ENCODE data around the gene ADARB2. TPM values are rescaled to one million over a fixed set of nuclear protein-coding genes. Genes with fewer than 3 reads are reported as not detected.

The ADARB2 gene
- total and polyA plus RNA-seq, 11 donors: 0.07 to 1.2 (median 0.28) TPM; not detected in 4

DNA sequence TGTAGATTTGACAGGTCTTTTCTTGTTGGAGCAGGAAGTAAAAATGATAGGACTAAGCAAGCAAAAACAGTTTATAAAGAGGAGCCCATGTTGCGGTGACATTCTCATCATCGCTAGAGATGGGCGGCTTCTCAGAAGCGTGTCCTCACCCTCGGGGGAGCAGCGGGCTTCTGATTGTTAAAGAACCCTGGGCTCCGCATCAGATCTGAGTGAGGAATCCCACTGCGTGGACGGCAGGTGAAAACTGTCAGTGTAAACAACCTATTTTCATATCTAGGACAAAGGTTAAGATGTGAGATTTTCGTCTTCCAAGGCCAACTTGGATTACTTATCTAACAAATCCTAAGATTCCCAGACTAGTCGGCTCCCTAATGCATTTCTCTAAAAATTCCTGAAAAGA is 177.6 kb downstream of the ADARB2 start:
- ATAC-seq (no peak), DNase-seq (peak in 1 of 5 donors; percentile 10)
- no peak for TF ChIP-seq POLR2A (IDR thresholded peaks at IDR 0.05)
- TF ChIP-seq, protein P1, sequence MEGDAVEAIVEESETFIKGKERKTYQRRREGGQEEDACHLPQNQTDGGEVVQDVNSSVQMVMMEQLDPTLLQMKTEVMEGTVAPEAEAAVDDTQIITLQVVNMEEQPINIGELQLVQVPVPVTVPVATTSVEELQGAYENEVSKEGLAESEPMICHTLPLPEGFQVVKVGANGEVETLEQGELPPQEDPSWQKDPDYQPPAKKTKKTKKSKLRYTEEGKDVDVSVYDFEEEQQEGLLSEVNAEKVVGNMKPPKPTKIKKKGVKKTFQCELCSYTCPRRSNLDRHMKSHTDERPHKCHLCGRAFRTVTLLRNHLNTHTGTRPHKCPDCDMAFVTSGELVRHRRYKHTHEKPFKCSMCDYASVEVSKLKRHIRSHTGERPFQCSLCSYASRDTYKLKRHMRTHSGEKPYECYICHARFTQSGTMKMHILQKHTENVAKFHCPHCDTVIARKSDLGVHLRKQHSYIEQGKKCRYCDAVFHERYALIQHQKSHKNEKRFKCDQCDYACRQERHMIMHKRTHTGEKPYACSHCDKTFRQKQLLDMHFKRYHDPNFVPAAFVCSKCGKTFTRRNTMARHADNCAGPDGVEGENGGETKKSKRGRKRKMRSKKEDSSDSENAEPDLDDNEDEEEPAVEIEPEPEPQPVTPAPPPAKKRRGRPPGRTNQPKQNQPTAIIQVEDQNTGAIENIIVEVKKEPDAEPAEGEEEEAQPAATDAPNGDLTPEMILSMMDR (IDR thresholded peaks at IDR 0.05): no peak
- Histone ChIP-seq H3K4me3 (no peak overlapping the region), H3K27ac (no peak overlapping the region), H3K36me3 (no peaks in the 10 kb centered on the region), H3K27me3 (peaks cover 0 to 42% (median 5%) of the 10 kb centered on the region in 9 donors), H3K4me1 (no peaks in the 10 kb centered on the region), H3K9me3 (no peaks in the 10 kb centered on the region)
- intact Hi-C loops (cut with DNase I): no loop called here
- WGBS, 4 donors: 9 to 28% (median 18%) methylated on average over 11 of the region's 11 CpGs

DNA sequence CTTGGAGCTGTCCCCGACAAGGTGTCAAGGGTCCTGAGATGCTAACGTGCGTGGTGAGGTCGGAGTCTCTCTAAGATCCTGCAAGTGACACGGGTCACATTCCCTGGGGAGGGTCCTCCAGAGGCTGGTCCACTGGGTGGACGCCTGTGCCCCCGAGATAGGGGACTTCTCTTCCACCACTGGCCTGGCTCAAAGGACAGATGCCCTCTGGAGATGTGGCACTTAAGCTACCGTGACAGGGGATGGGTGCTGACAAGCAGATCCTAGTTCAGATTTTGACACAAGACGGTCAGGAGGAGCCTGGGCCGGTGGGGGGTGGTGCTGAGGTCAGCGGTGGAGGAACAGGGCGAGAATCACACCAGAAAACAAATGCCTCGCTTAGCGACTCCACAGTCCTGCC is 178.0 kb downstream of the ADARB2 start:
- Histone ChIP-seq H3K36me3 (no peaks in the 10 kb centered on the region), H3K9me3 (no peaks in the 10 kb centered on the region), H3K4me3 (no peak overlapping the region), H3K4me1 (no peaks in the 10 kb centered on the region), H3K27ac (no peak overlapping the region), H3K27me3 (peaks cover 0 to 42% (median 5%) of the 10 kb centered on the region in 9 donors)
- DNase-seq (peak in 1 of 5 donors; percentile 14), ATAC-seq (peak in 1 of 4 donors; percentile 28)
- TF ChIP-seq POLR2A (IDR thresholded peaks at IDR 0.05): no peak
- TF ChIP-seq, protein P1 (IDR thresholded peaks at IDR 0.05): no peak
- WGBS, 4 donors: 11 to 29% (median 24%) methylated on average over 10 to 14 of the region's 14 CpGs
- intact Hi-C loops (cut with DNase I): no loop called here

DNA sequence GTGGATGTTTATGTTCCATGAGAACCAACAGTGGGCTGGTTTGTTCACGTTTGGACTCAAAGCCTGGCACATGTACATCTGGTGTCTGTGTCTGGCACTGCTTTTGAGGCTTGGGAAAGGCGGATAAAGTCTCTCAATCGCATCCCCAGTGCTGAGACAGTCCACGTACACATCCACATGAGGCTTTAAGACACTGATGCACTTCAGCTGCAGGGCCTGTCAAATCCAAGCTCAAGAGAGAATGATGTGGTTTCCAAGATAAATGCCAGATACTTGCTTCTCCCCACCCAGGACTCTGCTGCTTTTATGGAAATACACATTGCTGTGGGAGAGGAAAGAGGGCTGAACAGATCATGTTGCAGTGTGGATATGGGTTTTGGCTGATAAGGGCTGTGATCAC is 178.4 kb downstream of the ADARB2 start:
- H3K27me3 ChIP-seq: peaks cover 0 to 42% (median 5%) of the 10 kb centered on the region in 9 donors
- H3K4me3 ChIP-seq: no peak overlapping the region
- H3K4me1 ChIP-seq: no peaks in the 10 kb centered on the region
- WGBS, 4 donors: 40 to 52% (median 51%) methylated on average over 4 of the region's 4 CpGs
- DNase-seq: no peak
- H3K27ac ChIP-seq: no peak overlapping the region
- TF ChIP-seq POLR2A (IDR thresholded peaks at IDR 0.05): no peak
- TF ChIP-seq, protein P1 (IDR thresholded peaks at IDR 0.05): no peak
- H3K36me3 ChIP-seq: no peaks in the 10 kb centered on the region
- H3K9me3 ChIP-seq: no peaks in the 10 kb centered on the region
- ATAC-seq: no peak
- intact Hi-C loops (cut with DNase I): no loop called here

DNA sequence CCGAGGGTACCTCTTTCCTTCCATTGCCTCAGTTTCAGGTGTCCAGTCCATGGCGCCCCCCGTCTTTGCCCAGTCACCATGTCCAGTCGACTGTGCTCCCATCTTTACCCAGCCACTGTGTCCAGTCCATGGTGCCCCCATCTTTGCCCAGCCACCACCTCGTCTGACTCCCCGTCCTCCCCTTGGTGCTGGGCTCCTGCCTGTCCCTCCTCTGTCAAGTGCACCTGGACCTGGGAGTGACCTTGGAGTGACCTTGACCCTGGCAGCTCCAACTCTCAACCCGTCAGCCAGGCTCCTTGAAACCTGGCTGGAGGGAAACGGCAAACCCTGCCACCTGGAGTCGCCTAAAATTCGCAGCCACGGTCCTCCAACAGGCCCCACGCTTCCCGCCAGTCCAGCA is 180.2 kb downstream of the ADARB2 start:
- H3K27me3 ChIP-seq: peaks cover 0 to 34% (median 5%) of the 10 kb centered on the region in 9 donors
- no peak for TF ChIP-seq POLR2A (IDR thresholded peaks at IDR 0.05)
- TF ChIP-seq, protein P1 (IDR thresholded peaks at IDR 0.05): no peak
- intact Hi-C loops (cut with DNase I): no loop called here

More for the DNA sequence above, 180.2 kb downstream of the ADARB2 start:
- DNase-seq (peak in 1 of 5 donors; percentile 37), ATAC-seq (no peak)
- Histone ChIP-seq H3K4me3 (no peak overlapping the region), H3K9me3 (no peaks in the 10 kb centered on the region), H3K4me1 (no peaks in the 10 kb centered on the region), H3K27ac (no peak overlapping the region), H3K36me3 (no peaks in the 10 kb centered on the region)
- WGBS, 4 donors: 77 to 82% (median 78%) methylated on average over 13 of the region's 13 CpGs
